HEK293 (cell line): Measurements from ENCODE around the gene TCF7L2.

Experiments used
- CTCF ChIA-PET: fragments of 350-600 bp; formaldehyde crosslinking; extraction: SDS; loops from one replicate; lab custom pipeline; 2021; ENCODE audit warnings: antibody characterized with exemption; lab: Yijun Ruan, JAX
- POLR2A ChIA-PET: fragments of 300-600 bp; formaldehyde crosslinking; extraction: SDS; loops from one replicate; lab custom pipeline; 2020; ENCODE audit warnings: antibody characterized with exemption, inconsistent platforms; lab: Yijun Ruan, JAX
- H3K27ac ChIP-seq: fragments of 200-500 bp; sonication (Bioruptor generic); 2 replicates; pipeline ENCODE4 v1.5.1; 2014; ENCODE audit warnings: low read depth, low read length, control low read depth, inconsistent platforms; ENCODE audit errors: extremely low read depth
- H3K36me3 ChIP-seq, 2 experiments: fragments of 200-500 bp in 1 of 2; sonication (Bioruptor generic) in 1 of 2; 1 replicate in 1 of 2; 2 replicates in 1 of 2; pipeline ENCODE4 v1.5.1; 2014 to 2017; ENCODE audit warnings: inconsistent platforms in 2 of 2, low read length in 2 of 2; ENCODE audit not compliant: control insufficient read depth in 2 of 2, insufficient read depth in 1 of 2
- H3K4me1 ChIP-seq: fragments of 200-500 bp; sonication (Bioruptor generic); 2 replicates; pipeline ENCODE4 v1.5.1; 2014; ENCODE audit warnings: mild to moderate bottlenecking, low read length, inconsistent platforms; ENCODE audit not compliant: control insufficient read depth, insufficient read depth
- H3K4me3 ChIP-seq: 2 replicates; pipeline ENCODE4 v1.5.1; 2011; ENCODE audit warnings: low read depth, mild to moderate bottlenecking, control low read depth, low read length, moderate library complexity
- H3K9me3 ChIP-seq: fragments of 200-500 bp; sonication (Bioruptor generic); 2 replicates; pipeline ENCODE4 v1.5.1; 2014; ENCODE audit warnings: low read depth, low read length, inconsistent platforms; ENCODE audit not compliant: control insufficient read depth, insufficient read depth
- EGR2 ChIP-seq: fragments of 450-650 bp; formaldehyde crosslinking; IDR thresholded peaks from 2 replicates; pipeline ENCODE4 v1.5.1; 2016; ENCODE audit warnings: low read depth, missing biosample characterization, missing genetic modification characterization
- HOXD13 ChIP-seq: sonication (generic); formaldehyde crosslinking; IDR thresholded peaks from 2 replicates; pipeline ENCODE4 v1.8.0; 2022; ENCODE audit warnings: missing genetic modification reagents, borderline replicate concordance
- KLF1 ChIP-seq: fragments of 450-650 bp; formaldehyde crosslinking; IDR thresholded peaks from 2 replicates; pipeline ENCODE4 v1.5.1; 2016; ENCODE audit warnings: missing biosample characterization, missing genetic modification characterization
- KLF9 ChIP-seq: fragments of 450-650 bp; formaldehyde crosslinking; IDR thresholded peaks from 2 replicates; pipeline ENCODE4 v1.5.1; 2016; ENCODE audit warnings: missing biosample characterization, missing genetic modification characterization, low read depth
- PATZ1 ChIP-seq: fragments of 450-650 bp; formaldehyde crosslinking; IDR thresholded peaks from 2 replicates; pipeline ENCODE4 v1.5.1; 2016; ENCODE audit warnings: missing biosample characterization, missing genetic modification characterization
- PBX3 ChIP-seq: sonication (generic); formaldehyde crosslinking; IDR thresholded peaks from 2 replicates; pipeline ENCODE4 v1.8.1; 2022; ENCODE audit warnings: mild to moderate bottlenecking, moderate library complexity, missing genetic modification reagents
- PRDM2 ChIP-seq: fragments of 450-650 bp; formaldehyde crosslinking; IDR thresholded peaks from 2 replicates; pipeline ENCODE4 v1.5.1; 2016; ENCODE audit warnings: missing biosample characterization, missing genetic modification characterization, borderline replicate concordance
- YY1 ChIP-seq: fragments of 450-650 bp; formaldehyde crosslinking; IDR thresholded peaks from 2 replicates; pipeline ENCODE4 v1.5.1; 2018; ENCODE audit warnings: missing biosample characterization, missing genetic modification characterization
- ZBTB21 ChIP-seq: fragments of 450-650 bp; formaldehyde crosslinking; IDR thresholded peaks from 2 replicates; pipeline ENCODE4 v1.5.1; 2017; ENCODE audit warnings: missing biosample characterization, missing genetic modification characterization
- ZBTB44 ChIP-seq: fragments of 450-650 bp; IDR thresholded peaks from 2 replicates; pipeline ENCODE4 v1.5.1; 2018; ENCODE audit warnings: missing biosample characterization, mild to moderate bottlenecking, missing genetic modification characterization
- ZBTB8A ChIP-seq: fragments of 450-650 bp; formaldehyde crosslinking; IDR thresholded peaks from 2 replicates; pipeline ENCODE4 v1.5.1; 2016; ENCODE audit warnings: missing biosample characterization, missing genetic modification characterization
- ZNF112 ChIP-seq: fragments of 450-650 bp; formaldehyde crosslinking; IDR thresholded peaks from 2 replicates; pipeline ENCODE4 v1.5.0; 2017; ENCODE audit warnings: missing biosample characterization, missing genetic modification characterization
- ZNF114 ChIP-seq: fragments of 450-650 bp; formaldehyde crosslinking; IDR thresholded peaks from 2 replicates; pipeline ENCODE4 v1.5.0; 2017; ENCODE audit warnings: missing biosample characterization, missing genetic modification characterization
- ZNF133 ChIP-seq: fragments of 450-650 bp; formaldehyde crosslinking; IDR thresholded peaks from 2 replicates; pipeline ENCODE4 v1.5.1; 2016; ENCODE audit warnings: missing biosample characterization, missing genetic modification characterization
- ZNF146 ChIP-seq: fragments of 450-650 bp; formaldehyde crosslinking; IDR thresholded peaks from 2 replicates; pipeline ENCODE4 v1.5.1; 2016; ENCODE audit warnings: missing biosample characterization, missing genetic modification characterization
- ZNF155 ChIP-seq: fragments of 450-650 bp; formaldehyde crosslinking; IDR thresholded peaks from 2 replicates; pipeline ENCODE4 v1.5.1; 2016; ENCODE audit warnings: missing biosample characterization, missing genetic modification characterization
- ZNF488 ChIP-seq: fragments of 450-650 bp; formaldehyde crosslinking; IDR thresholded peaks from 2 replicates; pipeline ENCODE4 v1.5.1; 2016; ENCODE audit warnings: missing biosample characterization, missing genetic modification characterization
- ZNF521 ChIP-seq: fragments of 450-650 bp; formaldehyde crosslinking; IDR thresholded peaks from 2 replicates; pipeline ENCODE4 v1.5.1; 2017; ENCODE audit warnings: missing biosample characterization, mild to moderate bottlenecking, missing genetic modification characterization
- ZNF571 ChIP-seq: fragments of 450-650 bp; formaldehyde crosslinking; IDR thresholded peaks from 2 replicates; pipeline ENCODE4 v1.5.0; 2017; ENCODE audit warnings: missing biosample characterization, missing genetic modification characterization
- ZNF624 ChIP-seq: fragments of 450-650 bp; formaldehyde crosslinking; IDR thresholded peaks from 2 replicates; pipeline ENCODE4 v1.5.1; 2017; ENCODE audit warnings: missing biosample characterization, missing genetic modification characterization
- ZNF660 ChIP-seq: fragments of 450-650 bp; IDR thresholded peaks from 2 replicates; pipeline ENCODE4 v1.5.1; 2018; ENCODE audit warnings: missing biosample characterization, mild to moderate bottlenecking, missing genetic modification characterization
- ZNF830 ChIP-seq: fragments of 450-650 bp; IDR thresholded peaks from 2 replicates; pipeline ENCODE4 v1.5.0; 2018; ENCODE audit warnings: missing biosample characterization, missing genetic modification characterization, low read depth, mild to moderate bottlenecking, moderate library complexity
- ZNF843 ChIP-seq: fragments of 450-650 bp; formaldehyde crosslinking; IDR thresholded peaks from 2 replicates; pipeline ENCODE4 v1.5.1; 2016; ENCODE audit warnings: missing biosample characterization, missing genetic modification characterization

TCF7L2 gene

GRCh38 chr10:112950714-112951358 lies 789 bp downstream of the TCF7L2 start (continued):
- 0 out of 2 replicates have a peak, but pooled peaks have one; percentile 9 for TF ChIP-seq PATZ1 (tag by site-specific recombination)

GRCh38 chr10:112951359-112952281 lies 1.6 kb downstream of the TCF7L2 start:
- Histone ChIP-seq H3K36me3 (no peaks in the 10 kb centered on the region), H3K27ac (peak overlapping the region; percentile 100), H3K4me3 (peak overlapping the region; percentile 73), H3K4me1 (peaks cover 20% of the 10 kb centered on the region), H3K9me3 (no peaks in the 10 kb centered on the region)
- ChIA-PET POLR2A (interaction anchor here (0.5 kb wide), 1 partner anchor 164 kb away, joined by 5 read pairs; no protein-coding TSS in a partner anchor), CTCF (interaction anchor here (0.9 kb wide), 1 partner anchor 26 kb away, joined by 5 read pairs; no protein-coding TSS in a partner anchor)
- TF ChIP-seq ZNF146 (tag by site-specific recombination) (0 out of 2 replicates have a peak, but pooled peaks have one; percentile 30), ZNF624 (no peak), ZNF571 (tag by site-specific recombination) (no peak), ZNF133 (tag by site-specific recombination) (no peak), ZNF488 (no peak), PRDM2 (tag by site-specific recombination) (no peak), ZNF660 (tag by site-specific recombination) (no peak), ZNF112 (tag by site-specific recombination) (no peak), ZNF114 (tag by site-specific recombination) (no peak), YY1 (tag by site-specific recombination) (peak; percentile 68; the same call in 1 of the 2 replicates), ZBTB44 (no peak), PBX3 (no peak), ZBTB8A (tag by site-specific recombination) (peak; percentile 90), KLF1 (tag by site-specific recombination) (no peak), ZNF830 (no peak), EGR2 (tag by site-specific recombination) (no peak), KLF9 (tag by site-specific recombination) (no peak), ZNF521 (no peak), ZNF155 (no peak), HOXD13 (peak; percentile 36; the same call in 1 of the 2 replicates), ZNF843 (tag by site-specific recombination) (0 out of 2 replicates have a peak, but pooled peaks have one; percentile 47), ZBTB21 (no peak)
